MM.1S (cell line): ENCODE data around the gene PSMB11.
A peak's percentile ranks its signal among the peaks of the same experiment; 100 is the strongest.

Experiments
- DNase-seq: peaks from one replicate; pipeline ENCODE4 v3.0.0-alpha.2; 2015
- H2AFZ ChIP-seq: fragments of 300-600 bp; sonication (generic); 2 replicates; pipeline ENCODE4 v1.6.0; 2016; ENCODE audit warnings: antibody characterized with exemption, low read length
- H3F3A ChIP-seq: fragments of 300-600 bp; sonication (generic); 2 replicates; pipeline ENCODE4 v1.6.1; 2016; ENCODE audit warnings: mild to moderate bottlenecking, antibody characterized with exemption, low read length, moderate library complexity, mixed read lengths; ENCODE audit not compliant: insufficient read depth
- H3K27ac ChIP-seq: fragments of 300-600 bp; sonication (generic); 2 replicates; pipeline ENCODE4 v1.5.1; 2016; ENCODE audit warnings: mild to moderate bottlenecking, low read length
- H3K27me3 ChIP-seq: fragments of 300-600 bp; sonication (generic); replicated peaks from 2 replicates; pipeline ENCODE4 v1.6.0; 2016; ENCODE audit warnings: low read length; ENCODE audit not compliant: insufficient read depth
- H3K36me3 ChIP-seq: fragments of 300-600 bp; sonication (generic); replicated peaks from 2 replicates; pipeline ENCODE4 v1.6.1; 2016; ENCODE audit warnings: mild to moderate bottlenecking, low read length, mixed read lengths; ENCODE audit not compliant: insufficient read depth
- H3K4me1 ChIP-seq: fragments of 300-600 bp; sonication (generic); 2 replicates; pipeline ENCODE4 v1.6.1; 2016; ENCODE audit warnings: low read length, mixed read lengths
- H3K4me2 ChIP-seq: fragments of 300-600 bp; sonication (generic); 2 replicates; pipeline ENCODE4 v1.6.0; 2016; ENCODE audit warnings: low read depth, low read length
- H3K4me3 ChIP-seq: fragments of 300-600 bp; sonication (generic); 2 replicates; pipeline ENCODE4 v1.5.1; 2016; ENCODE audit warnings: low read length, mixed read lengths
- H3K79me2 ChIP-seq: fragments of 300-600 bp; sonication (generic); 2 replicates; pipeline ENCODE4 v1.6.1; 2016; ENCODE audit warnings: mixed run types, low read length, mixed read lengths
- H3K9ac ChIP-seq: fragments of 300-600 bp; sonication (generic); 2 replicates; pipeline ENCODE4 v1.6.1; 2016; ENCODE audit warnings: low read length, mixed read lengths
- H3K9me2 ChIP-seq: fragments of 300-600 bp; sonication (generic); replicated peaks from 2 replicates; pipeline ENCODE4 v1.6.1; 2016; ENCODE audit warnings: mild to moderate bottlenecking, low read length, mixed read lengths; ENCODE audit not compliant: insufficient read depth
- H3K9me3 ChIP-seq: fragments of 300-600 bp; sonication (generic); replicated peaks from 2 replicates; pipeline ENCODE4 v1.6.1; 2016; ENCODE audit warnings: mild to moderate bottlenecking, low read length, mixed read lengths; ENCODE audit not compliant: insufficient read depth
- H4K20me1 ChIP-seq: fragments of 300-600 bp; sonication (generic); 2 replicates; pipeline ENCODE4 v1.6.1; 2016; ENCODE audit warnings: mild to moderate bottlenecking, low read length, moderate library complexity, mixed read lengths; ENCODE audit not compliant: insufficient read depth
- EZH2 ChIP-seq: fragments of 300-600 bp; sonication (generic); optimal IDR thresholded peaks from 2 replicates; pipeline ENCODE3; 2017; ENCODE audit warnings: low read depth, mild to moderate bottlenecking, antibody characterized with exemption, low read length, mixed read lengths
- EZH2phosphoT487 ChIP-seq: fragments of 300-600 bp; sonication (generic); IDR thresholded peaks from 2 replicates; pipeline ENCODE4 v1.6.1; 2018; ENCODE audit warnings: antibody characterized with exemption, low read length
- TF ChIP-seq, protein P1 (sequence below): fragments of 300-600 bp; sonication (generic); IDR thresholded peaks from 2 replicates; pipeline ENCODE4 v1.5.1; 2016; ENCODE audit warnings: antibody characterized with exemption, low read length, mixed read lengths

PSMB11 gene

DNA sequence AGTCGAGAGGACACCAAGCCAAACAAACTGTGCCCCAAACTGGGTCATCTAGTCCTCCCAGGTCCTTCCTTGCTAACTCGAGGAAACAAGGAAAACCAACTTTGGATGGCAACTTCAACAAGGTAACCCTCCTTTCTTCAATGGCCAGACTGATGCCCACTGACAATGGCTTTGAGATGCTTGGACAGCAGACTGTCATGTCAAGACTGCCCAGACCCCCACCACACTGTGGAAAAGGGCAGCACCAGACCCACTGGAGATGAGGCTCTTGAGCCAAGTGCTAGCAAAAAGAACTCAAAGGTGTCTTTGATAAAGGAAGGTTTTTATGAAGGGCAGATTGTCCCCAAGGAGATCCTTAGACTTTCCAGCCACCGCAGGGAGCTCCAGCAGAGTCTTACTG is 24.4 kb downstream of the PSMB11 start:
- Histone ChIP-seq H3K4me1 (no peaks in the 10 kb centered on the region), H2AFZ (no peak overlapping the region), H3K9me3 (no peaks in the 10 kb centered on the region), H3F3A (no peaks in the 10 kb centered on the region), H3K79me2 (peaks cover 26% of the 10 kb centered on the region), H3K9me2 (no peaks in the 10 kb centered on the region), H3K4me3 (no peak overlapping the region), H3K27me3 (no peaks in the 10 kb centered on the region), H3K27ac (no peak overlapping the region), H3K9ac (no peak overlapping the region), H4K20me1 (no peaks in the 10 kb centered on the region), H3K4me2 (no peak overlapping the region), H3K36me3 (no peaks in the 10 kb centered on the region)
- TF ChIP-seq EZH2 = no peak
- no peak for TF ChIP-seq EZH2phosphoT487
- TF ChIP-seq, protein P1, sequence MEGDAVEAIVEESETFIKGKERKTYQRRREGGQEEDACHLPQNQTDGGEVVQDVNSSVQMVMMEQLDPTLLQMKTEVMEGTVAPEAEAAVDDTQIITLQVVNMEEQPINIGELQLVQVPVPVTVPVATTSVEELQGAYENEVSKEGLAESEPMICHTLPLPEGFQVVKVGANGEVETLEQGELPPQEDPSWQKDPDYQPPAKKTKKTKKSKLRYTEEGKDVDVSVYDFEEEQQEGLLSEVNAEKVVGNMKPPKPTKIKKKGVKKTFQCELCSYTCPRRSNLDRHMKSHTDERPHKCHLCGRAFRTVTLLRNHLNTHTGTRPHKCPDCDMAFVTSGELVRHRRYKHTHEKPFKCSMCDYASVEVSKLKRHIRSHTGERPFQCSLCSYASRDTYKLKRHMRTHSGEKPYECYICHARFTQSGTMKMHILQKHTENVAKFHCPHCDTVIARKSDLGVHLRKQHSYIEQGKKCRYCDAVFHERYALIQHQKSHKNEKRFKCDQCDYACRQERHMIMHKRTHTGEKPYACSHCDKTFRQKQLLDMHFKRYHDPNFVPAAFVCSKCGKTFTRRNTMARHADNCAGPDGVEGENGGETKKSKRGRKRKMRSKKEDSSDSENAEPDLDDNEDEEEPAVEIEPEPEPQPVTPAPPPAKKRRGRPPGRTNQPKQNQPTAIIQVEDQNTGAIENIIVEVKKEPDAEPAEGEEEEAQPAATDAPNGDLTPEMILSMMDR = no peak
- no peak for DNase-seq

DNA sequence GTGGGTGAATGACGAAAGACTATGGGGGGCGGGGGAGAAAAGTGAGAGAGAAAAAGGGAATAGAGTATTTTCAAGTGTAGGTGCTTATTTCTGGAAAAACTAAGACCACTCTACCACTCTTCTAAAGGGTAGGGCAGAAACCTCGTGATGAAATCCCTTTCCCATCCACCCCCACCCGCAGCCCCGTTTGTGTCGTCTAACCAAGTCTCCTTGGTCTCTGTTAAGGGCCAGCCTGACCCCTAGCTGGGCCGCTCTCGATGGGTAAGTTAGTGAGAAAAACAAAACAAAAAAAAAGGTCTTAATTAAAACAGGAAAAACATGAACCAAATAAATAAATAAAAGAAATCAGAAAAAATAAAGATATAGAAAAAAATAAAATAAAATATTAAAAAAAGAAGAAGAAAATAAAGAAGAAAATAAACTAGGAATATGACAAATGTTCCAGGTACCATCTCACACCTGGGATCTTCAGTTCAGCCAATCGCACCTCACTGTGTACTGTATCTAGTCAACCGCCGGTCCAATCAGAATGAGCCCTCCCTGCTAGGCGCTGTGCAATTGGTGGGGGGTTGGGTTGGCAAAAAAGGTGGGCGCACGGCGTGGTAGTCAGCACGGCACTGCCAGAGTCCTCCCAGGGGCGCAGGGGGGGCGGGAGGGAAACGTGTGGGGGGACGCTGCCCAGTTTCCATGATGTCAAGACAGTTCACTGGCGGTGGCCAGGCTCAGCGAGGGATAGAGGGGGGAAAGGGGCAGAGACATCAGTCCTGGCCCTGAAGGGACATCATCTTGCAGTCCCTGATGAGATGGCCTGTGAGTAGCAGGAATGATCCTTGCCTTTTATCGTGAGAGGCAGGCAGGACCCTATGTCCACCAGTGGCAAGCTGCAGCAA is 25.1 kb downstream of the PSMB11 start:
- H3F3A ChIP-seq = no peaks in the 10 kb centered on the region
- H3K9ac ChIP-seq = no peak overlapping the region
- DNase-seq = no peak
- no peak overlapping the region for H3K4me3 ChIP-seq
- no peaks in the 10 kb centered on the region for H3K9me2 ChIP-seq
- no peaks in the 10 kb centered on the region for H4K20me1 ChIP-seq
- H3K27me3 ChIP-seq = no peaks in the 10 kb centered on the region
- H3K79me2 ChIP-seq = peaks cover 26% of the 10 kb centered on the region
- H3K9me3 ChIP-seq = no peaks in the 10 kb centered on the region
- peaks cover 6% of the 10 kb centered on the region; the same call in 1 of the 2 replicates for H3K4me1 ChIP-seq
- no peak overlapping the region for H2AFZ ChIP-seq
- TF ChIP-seq EZH2 (no peak), EZH2phosphoT487 (no peak)
- no peak overlapping the region for H3K4me2 ChIP-seq
- no peaks in the 10 kb centered on the region for H3K36me3 ChIP-seq
- no peak overlapping the region for H3K27ac ChIP-seq

DNA sequence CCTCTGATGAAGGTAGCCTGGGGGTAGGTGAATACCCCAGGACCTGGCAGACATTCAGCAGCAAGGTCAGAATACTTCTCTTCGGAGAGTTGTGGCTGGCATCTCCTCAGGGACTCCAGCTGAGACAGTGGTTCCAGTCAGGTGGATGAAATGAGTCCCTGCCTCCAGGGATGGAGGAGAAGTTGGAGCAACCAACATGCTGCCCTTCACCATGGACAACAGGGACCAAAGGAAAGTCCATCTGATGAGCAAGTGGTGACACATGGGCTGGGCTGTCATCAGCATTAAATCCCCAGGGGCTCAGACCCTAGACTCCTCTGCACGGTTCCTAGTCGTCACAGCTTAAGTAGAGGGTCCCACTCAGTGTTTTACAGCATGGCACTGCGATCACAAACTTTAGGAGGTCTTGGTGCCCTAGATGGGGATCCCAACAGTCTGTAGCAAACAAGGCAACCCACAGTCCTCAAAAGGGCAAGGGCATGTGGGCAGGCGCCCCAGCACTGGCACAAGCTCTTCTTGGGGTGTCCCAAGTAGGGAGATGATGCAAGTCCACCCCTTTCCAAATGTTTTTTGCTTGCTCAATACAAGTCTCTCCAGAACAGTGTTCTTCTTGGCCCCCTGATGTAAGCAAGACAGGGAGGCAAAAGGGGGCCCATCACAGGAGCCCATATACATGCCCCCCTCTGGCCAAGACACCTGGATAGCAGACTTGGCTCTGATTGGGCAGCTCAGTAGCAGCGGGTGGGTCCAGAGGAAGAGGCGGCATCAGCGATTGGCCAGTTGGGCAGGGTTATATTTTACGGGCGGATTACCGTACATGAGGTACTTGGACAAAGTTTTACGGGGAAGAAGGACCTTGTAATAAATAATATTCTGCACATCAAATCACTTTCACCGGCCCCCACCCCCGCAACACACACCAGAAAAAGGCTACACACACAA is 26.1 kb downstream of the PSMB11 start:
- no peaks in the 10 kb centered on the region for H3K9me3 ChIP-seq
- H4K20me1 ChIP-seq = no peaks in the 10 kb centered on the region
- H3K27ac ChIP-seq = no peak overlapping the region
- no peak overlapping the region for H3K4me3 ChIP-seq
- H3K4me2 ChIP-seq = no peak overlapping the region
- H3K4me1 ChIP-seq = peaks cover 7% of the 10 kb centered on the region; the same call in 1 of the 2 replicates
- no peak for DNase-seq
- peaks cover 26% of the 10 kb centered on the region for H3K79me2 ChIP-seq
- H3F3A ChIP-seq = no peaks in the 10 kb centered on the region
- H3K27me3 ChIP-seq = no peaks in the 10 kb centered on the region
- H3K9me2 ChIP-seq = no peaks in the 10 kb centered on the region
- no peak overlapping the region for H2AFZ ChIP-seq
- no peak for TF ChIP-seq EZH2
- H3K9ac ChIP-seq = no peak overlapping the region
- no peaks in the 10 kb centered on the region for H3K36me3 ChIP-seq

DNA sequence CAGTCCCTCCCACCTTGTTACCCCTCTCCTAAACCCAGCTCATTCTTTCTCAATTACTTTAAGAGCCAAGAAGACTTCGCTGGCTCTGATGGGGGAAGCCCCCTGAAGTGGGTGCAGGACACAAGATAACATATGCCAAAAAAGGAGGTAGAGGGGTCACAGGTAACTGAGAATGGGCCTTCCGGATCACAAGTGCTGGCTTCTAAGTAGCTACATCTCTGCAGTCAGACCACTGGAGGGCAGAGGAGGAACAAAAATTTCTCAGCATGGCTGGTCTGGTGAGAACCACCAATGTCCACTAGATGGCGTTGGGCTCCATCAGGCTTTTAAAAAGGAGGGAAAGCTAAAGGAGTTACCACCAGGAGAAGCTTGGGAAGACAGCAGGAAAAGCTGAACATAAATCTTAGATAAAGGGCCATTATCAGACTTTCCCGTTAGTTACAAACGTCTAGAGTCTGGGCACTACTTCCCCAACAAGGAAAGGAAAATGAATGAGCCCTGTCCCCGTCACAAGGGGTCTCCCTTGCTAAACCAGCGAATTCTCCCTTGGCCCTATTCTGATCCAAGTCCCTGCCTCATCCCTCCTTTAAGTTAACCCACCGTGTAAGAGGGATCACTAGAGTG is 26.9 kb downstream of the PSMB11 start:
- no peak overlapping the region for H3K4me3 ChIP-seq
- no peak overlapping the region for H3K9ac ChIP-seq
- no peaks in the 10 kb centered on the region for H4K20me1 ChIP-seq
- H3K4me2 ChIP-seq = no peak overlapping the region
- H3K36me3 ChIP-seq = no peaks in the 10 kb centered on the region
- H3K27me3 ChIP-seq = no peaks in the 10 kb centered on the region
- H3K9me3 ChIP-seq = no peaks in the 10 kb centered on the region
- no peaks in the 10 kb centered on the region for H3F3A ChIP-seq
- H3K9me2 ChIP-seq = no peaks in the 10 kb centered on the region
- H3K27ac ChIP-seq = no peak overlapping the region
- H3K4me1 ChIP-seq = peaks cover 7% of the 10 kb centered on the region; the same call in 1 of the 2 replicates
- peaks cover 26% of the 10 kb centered on the region for H3K79me2 ChIP-seq
- TF ChIP-seq, protein P1 = peak; percentile 88
- no peak for TF ChIP-seq EZH2phosphoT487
- DNase-seq = peak; percentile 72
- no peak overlapping the region for H2AFZ ChIP-seq
